Neutrophil (primary cell): Measurements from ENCODE around the gene SLC22A14.
"Not testable (repeated sequence)": the region's sequence is repeated elsewhere in the genome, so short reads cannot be mapped to it uniquely, and the experiment has no call there.

Experiments
- H3K27ac ChIP-seq: fragments of 200-600 bp; sonication (generic); 2 replicates; pipeline ENCODE4 v1.5.1; 2016; ENCODE audit warnings: mild to moderate bottlenecking, moderate library complexity
- H3K27me3 ChIP-seq: fragments of 200-600 bp; sonication (generic); 2 replicates; pipeline ENCODE4 v1.6.0; 2016; ENCODE audit warnings: mild to moderate bottlenecking
- H3K36me3 ChIP-seq: fragments of 200-600 bp; sonication (generic); 2 replicates; pipeline ENCODE4 v1.5.1; 2017
- H3K4me1 ChIP-seq, 2 experiments: fragments of 200-600 bp in 1 of 2; sonication (generic) in 1 of 2; 1 replicate in 1 of 2; 2 replicates in 1 of 2; pipeline versions ENCODE4 v1.5.1 to v1.6.1; 2013 to 2016; ENCODE audit warnings: low read depth in 1 of 2, low read length in 1 of 2, mild to moderate bottlenecking in 1 of 2, moderate library complexity in 1 of 2; ENCODE audit not compliant: control insufficient read depth in 1 of 2, insufficient read depth in 1 of 2
- H3K4me3 ChIP-seq, 2 experiments: fragments of 200-600 bp in 1 of 2; sonication (generic) in 1 of 2; 1 replicate in 1 of 2; 2 replicates in 1 of 2; pipeline ENCODE4 v1.5.1; 2013 to 2016; ENCODE audit warnings: low read depth in 1 of 2, low read length in 1 of 2, mild to moderate bottlenecking in 1 of 2, moderate library complexity in 1 of 2
- H3K9me3 ChIP-seq: fragments of 200-600 bp; sonication (generic); 2 replicates; pipeline ENCODE4 v1.5.1; 2016
- TF ChIP-seq, protein P1 (sequence below): fragments of 200-600 bp; sonication (generic); IDR thresholded peaks from 2 replicates; pipeline ENCODE4 v1.5.1; 2016; ENCODE audit warnings: antibody characterized with exemption

The SLC22A14 gene

DNA sequence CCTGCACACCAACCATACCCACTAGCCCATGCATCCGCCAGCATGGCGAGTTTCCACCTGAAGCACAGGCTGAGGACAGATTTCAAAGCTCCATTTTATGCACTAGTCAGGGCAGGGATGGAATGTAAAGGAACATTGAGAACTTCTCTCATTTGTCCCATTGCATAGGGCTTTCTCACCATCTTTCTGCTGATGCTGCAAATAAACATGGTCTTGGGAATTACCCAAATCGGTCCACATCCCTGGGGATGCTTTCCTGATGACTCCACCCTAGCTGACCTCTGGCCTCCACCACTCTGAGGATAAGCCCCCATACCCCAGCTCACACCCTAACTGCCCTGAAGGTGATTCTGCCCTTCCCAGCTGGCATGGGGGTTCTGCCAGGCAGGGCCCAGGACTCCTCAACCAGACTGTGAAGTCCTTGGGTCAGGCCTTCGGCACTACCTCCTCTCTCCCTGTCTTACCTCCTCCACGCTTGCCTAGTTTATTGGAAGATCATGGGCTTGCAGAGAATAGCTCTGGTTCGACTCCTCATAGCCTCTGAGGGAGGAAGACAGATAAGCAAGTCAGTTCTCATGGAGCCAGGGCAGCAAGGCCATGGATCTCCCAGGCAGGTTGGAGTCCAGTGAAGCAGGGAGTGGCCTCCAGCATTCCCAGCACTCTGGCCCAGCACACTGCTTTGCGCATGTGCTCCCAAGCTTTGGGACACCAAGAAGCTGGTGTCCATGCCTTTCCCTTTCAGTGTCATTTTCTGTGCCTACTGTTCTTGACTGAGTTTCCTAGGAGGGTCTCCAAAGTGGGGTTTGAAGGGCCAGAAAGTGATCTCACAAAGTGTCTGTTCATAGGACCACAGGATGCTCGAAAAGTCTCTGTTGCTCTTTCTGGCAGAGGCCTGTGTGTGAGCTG, 36.9 kb downstream of the SLC22A14 start:
- H3K27ac ChIP-seq = no peak overlapping the region
- peaks cover 20 to 29% of the 10 kb centered on the region in 2 experiments for H3K4me1 ChIP-seq
- H3K27me3 ChIP-seq = no peaks in the 10 kb centered on the region
- H3K36me3 ChIP-seq = no peaks in the 10 kb centered on the region
- TF ChIP-seq, protein P1, sequence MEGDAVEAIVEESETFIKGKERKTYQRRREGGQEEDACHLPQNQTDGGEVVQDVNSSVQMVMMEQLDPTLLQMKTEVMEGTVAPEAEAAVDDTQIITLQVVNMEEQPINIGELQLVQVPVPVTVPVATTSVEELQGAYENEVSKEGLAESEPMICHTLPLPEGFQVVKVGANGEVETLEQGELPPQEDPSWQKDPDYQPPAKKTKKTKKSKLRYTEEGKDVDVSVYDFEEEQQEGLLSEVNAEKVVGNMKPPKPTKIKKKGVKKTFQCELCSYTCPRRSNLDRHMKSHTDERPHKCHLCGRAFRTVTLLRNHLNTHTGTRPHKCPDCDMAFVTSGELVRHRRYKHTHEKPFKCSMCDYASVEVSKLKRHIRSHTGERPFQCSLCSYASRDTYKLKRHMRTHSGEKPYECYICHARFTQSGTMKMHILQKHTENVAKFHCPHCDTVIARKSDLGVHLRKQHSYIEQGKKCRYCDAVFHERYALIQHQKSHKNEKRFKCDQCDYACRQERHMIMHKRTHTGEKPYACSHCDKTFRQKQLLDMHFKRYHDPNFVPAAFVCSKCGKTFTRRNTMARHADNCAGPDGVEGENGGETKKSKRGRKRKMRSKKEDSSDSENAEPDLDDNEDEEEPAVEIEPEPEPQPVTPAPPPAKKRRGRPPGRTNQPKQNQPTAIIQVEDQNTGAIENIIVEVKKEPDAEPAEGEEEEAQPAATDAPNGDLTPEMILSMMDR = no peak
- no peaks in the 10 kb centered on the region for H3K9me3 ChIP-seq
- no peak overlapping the region for H3K4me3 ChIP-seq

GRCh38 chr3:38320638-38321037, 38.5 kb downstream of the SLC22A14 start:
- H3K27ac ChIP-seq, H3K27me3 ChIP-seq, H3K36me3 ChIP-seq, H3K4me3 ChIP-seq, H3K9me3 ChIP-seq: not testable (repeated sequence)
- H3K4me1 ChIP-seq = peaks cover 20 to 28% of the 10 kb centered on the region in 2 experiments

GRCh38 chr3:38323060-38323459, 41.0 kb downstream of the SLC22A14 start:
- peaks cover under 1 to 5% of the 10 kb centered on the region in 2 experiments for H3K4me1 ChIP-seq
- TF ChIP-seq, protein P1 = no peak
- H3K27me3 ChIP-seq = no peaks in the 10 kb centered on the region
- no peaks in the 10 kb centered on the region for H3K9me3 ChIP-seq
- H3K36me3 ChIP-seq = no peaks in the 10 kb centered on the region
- no peak overlapping the region for H3K4me3 ChIP-seq
- H3K27ac ChIP-seq = no peak overlapping the region

- Histone ChIP-seq H3K27ac (no peak overlapping the region), H3K27me3 (no peaks in the 10 kb centered on the region), H3K36me3 (no peaks in the 10 kb centered on the region), H3K4me3 (no peak overlapping the region), H3K9me3 (no peaks in the 10 kb centered on the region), H3K4me1 (no peaks in the 10 kb centered on the region)
- TF ChIP-seq, protein P1 = no peak
These were observed 43.2 kb downstream of the SLC22A14 start for GRCh38 chr3:38325256-38325655.

GRCh38 chr3:38327335-38328009, 45.4 kb downstream of the SLC22A14 start:
- H3K27me3 ChIP-seq = no peaks in the 10 kb centered on the region
- no peak overlapping the region for H3K27ac ChIP-seq
- H3K9me3 ChIP-seq = no peaks in the 10 kb centered on the region
- no peaks in the 10 kb centered on the region for H3K4me1 ChIP-seq
- H3K36me3 ChIP-seq = no peaks in the 10 kb centered on the region
- no peak overlapping the region for H3K4me3 ChIP-seq
- TF ChIP-seq, protein P1 = no peak
